Embryonic facial prominence (tissue), 1 donor: ENCODE data around the gene MUC12.
"Not testable (repeated sequence)": the region's sequence is repeated elsewhere in the genome, so short reads cannot be mapped to it uniquely, and the experiment has no call there.

Source experiments
- DNase-seq: peaks from one replicate; pipeline ENCODE4 v3.0.0-alpha.2; 2016; ENCODE audit errors: extremely low spot score

Gene MUC12, protein sequence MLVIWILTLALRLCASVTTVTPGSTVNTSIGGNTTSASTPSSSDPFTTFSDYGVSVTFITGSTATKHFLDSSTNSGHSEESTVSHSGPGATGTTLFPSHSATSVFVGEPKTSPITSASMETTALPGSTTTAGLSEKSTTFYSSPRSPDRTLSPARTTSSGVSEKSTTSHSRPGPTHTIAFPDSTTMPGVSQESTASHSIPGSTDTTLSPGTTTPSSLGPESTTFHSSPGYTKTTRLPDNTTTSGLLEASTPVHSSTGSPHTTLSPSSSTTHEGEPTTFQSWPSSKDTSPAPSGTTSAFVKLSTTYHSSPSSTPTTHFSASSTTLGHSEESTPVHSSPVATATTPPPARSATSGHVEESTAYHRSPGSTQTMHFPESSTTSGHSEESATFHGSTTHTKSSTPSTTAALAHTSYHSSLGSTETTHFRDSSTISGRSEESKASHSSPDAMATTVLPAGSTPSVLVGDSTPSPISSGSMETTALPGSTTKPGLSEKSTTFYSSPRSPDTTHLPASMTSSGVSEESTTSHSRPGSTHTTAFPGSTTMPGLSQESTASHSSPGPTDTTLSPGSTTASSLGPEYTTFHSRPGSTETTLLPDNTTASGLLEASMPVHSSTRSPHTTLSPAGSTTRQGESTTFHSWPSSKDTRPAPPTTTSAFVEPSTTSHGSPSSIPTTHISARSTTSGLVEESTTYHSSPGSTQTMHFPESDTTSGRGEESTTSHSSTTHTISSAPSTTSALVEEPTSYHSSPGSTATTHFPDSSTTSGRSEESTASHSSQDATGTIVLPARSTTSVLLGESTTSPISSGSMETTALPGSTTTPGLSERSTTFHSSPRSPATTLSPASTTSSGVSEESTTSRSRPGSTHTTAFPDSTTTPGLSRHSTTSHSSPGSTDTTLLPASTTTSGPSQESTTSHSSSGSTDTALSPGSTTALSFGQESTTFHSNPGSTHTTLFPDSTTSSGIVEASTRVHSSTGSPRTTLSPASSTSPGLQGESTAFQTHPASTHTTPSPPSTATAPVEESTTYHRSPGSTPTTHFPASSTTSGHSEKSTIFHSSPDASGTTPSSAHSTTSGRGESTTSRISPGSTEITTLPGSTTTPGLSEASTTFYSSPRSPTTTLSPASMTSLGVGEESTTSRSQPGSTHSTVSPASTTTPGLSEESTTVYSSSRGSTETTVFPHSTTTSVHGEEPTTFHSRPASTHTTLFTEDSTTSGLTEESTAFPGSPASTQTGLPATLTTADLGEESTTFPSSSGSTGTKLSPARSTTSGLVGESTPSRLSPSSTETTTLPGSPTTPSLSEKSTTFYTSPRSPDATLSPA (N-terminal part only)

DNA sequence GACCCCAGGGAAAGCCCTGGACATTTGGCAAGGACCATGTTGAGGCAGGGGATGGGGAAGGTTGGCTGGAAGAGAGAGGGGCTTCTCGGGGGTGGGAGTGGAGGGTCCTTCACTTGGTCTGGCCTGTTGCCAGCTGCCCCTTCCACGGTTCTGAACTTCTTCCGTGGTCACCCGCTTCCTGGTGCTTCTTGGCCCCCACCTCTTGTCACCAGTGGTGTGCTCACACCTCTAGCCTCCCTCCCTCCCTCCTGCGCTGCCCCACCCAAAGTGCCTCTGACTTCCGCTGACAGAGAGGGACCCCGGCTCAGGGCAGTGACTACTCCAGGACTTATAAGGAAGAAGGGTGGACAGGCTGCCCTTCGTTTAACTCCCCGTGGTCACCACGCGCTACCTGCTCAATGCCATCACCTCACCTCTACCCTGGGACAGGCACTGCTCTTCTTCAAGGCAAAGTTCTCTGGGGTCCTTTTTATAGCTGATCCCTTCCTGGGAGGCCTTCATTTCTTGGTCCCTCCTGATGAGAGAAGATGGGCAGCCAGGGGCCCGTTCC, at the start of gene MUC12:
Gene MUC12, plus strand, starts transcription at position 500 of the 550 bp plus-strand sequence. CDS start 58 bp downstream, outside the sequence.
- no peak for DNase-seq

DNA sequence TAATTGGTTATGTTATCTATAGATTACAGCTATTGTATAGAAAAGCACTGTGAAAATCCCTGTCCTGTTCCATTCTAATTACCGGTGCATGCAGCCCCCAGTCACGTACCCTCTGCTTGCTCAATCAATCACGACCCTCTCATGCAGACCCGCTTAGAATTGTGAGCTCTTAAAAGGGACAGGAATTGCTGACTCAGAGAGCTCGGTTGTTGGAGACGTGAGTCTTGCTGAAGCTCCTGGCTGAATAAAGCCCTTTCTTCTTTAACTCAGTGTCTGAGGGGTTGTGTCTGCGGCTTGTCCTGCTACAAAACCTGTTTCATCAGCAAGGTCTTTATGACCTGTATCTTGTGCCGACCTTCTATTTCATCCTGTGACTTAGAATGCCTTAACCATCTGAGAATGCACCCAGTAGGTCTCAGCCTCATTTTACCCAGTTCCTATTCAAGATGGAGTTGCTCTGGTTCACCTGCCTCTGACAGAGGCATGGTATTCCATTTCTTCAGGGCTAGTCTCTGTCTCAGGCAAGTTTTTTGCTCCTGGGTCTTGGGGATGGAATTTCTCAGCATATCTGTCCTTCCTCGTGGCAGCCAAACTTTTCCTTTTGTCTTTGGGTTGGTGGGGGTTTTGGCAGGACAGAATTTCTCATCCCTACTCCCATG, 49.5 kb upstream of the MUC12 start:
- not testable (repeated sequence) for DNase-seq

DNA sequence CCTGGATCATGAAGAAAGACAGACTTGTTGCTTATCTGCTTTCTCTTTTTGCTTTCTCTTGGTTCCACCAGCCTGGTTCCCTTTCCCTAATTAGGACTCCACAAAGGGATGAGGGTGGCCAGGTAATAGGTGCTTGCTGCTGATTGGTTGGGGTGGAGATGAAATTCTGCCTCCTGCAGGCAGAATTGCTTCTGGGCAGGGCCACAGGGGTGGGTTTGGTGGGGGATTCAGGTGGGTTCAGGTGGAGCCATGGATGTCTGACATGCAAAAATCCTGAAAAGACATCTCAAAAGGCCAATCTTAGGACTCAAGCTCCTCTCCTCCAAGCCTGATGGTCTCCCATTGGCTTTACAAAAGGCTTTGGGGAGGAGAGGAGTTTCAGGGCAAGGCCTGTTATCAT, 48.3 kb upstream of the MUC12 start:
- DNase-seq: no peak

GRCh38 chr7:100923616-100924015, 45.7 kb upstream of the MUC12 start:
- not testable (repeated sequence) for DNase-seq

DNA sequence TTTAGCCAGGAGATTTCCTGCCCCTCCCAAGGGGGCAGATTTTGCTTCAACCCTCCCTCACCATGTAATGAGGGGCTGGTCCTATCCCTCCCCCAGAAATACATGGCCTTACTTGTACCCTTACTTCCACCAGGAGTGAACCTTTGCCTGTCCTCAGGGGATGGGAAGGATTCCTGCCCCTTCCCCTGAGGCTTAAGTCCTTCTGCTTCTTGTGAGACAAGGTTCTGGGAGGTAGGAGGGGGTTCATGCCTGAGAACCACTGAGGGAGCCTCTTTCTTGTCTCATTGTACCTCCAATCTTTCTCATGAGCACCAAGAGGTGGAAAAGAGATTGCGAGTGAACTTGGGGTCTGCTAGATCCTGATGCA, 39.6 kb upstream of the MUC12 start:
- no peak for DNase-seq

DNA sequence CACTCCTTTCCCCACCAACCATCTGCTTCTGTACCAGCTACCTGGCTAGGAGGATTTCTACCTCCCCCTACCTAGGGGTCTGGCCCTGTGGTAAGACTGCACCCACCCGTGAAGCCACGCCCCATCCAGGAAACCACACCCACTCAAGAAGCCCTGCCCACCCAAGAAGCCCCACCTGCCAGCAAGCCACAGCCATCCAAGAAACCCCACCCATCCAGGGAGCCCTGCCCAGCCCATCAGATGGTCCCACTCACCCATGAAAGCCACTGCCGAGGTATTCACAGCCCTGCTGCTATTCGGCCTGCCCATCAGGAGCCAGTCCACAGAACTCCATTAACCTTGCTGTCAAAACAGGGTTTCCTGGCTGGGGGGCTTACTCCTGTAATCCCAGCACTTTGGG, 35.6 kb upstream of the MUC12 start:
- no peak for DNase-seq

DNA sequence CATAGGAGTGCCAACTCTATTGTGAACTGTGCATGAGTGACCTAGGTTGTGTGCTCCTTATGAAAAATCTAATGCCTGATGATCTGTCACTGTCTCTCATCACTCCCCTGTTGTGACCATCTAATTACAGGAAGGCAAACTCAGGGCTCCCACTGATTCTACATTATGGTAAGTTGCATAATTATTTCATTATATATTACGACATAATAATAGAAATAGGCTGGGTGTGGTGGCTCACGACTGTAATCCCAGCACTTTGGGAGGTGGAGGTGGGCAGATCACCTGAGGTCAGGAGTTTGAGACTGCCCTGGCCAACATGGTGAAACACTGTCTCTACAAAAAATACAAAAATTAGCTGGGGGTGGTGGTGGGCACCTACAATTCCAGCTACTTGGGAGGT, 34.0 kb upstream of the MUC12 start:
- DNase-seq: not testable (repeated sequence)

DNA sequence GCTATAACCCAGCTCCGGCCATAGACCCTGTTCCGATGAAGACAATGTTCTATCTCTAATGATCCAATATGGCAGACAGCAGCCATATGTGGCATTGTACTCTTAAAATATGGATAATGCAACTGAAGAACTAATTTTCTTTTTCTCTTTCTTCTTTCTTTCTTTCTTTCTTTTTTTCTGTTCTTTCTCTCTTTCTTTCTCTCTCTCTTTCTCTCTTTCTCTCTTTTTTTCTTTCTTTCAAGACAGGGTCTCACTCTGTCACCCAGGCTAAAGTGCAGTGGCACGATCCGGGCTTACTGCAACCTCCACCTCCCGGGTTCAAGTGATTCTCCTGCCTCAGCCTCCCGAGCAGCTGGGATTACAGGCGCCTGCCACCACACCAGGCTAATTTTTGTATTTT, 33.2 kb upstream of the MUC12 start:
- not testable (repeated sequence) for DNase-seq

DNA sequence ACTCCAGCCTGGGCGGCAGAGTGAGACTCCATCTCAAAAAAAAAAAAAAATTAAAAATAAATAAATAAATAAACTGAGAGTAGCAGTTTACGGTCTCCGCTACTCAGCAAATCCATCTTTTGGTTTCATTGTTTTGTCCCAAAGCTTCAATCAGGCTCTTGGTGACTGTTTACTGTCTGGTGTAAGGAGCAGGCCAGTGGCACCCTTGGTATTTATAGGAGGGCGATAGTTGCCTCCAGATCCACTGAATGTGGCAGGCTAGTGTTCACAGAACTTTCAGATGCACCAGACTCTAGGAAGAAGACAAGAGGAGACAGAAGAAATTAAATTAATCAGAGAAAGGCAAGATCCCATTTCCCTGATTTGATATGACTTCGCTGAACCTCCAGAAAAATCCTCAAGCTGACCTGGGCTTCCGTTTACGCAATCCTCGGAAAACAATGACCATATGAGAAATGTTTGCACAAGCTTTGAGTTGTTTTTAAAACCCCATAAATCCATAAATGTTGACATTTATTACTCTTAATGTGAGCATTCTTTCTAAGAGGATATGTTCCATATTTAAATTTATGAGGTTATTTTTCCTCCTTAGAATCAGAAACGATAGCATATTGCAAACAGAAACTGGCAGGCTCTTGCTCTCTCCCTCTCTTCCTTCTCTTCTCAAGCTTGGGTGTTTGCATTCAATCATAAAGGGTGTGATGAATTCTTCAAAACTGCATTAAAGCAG, 27.2 kb upstream of the MUC12 start:
- no peak for DNase-seq

GRCh38 chr7:100943693-100944092, 25.7 kb upstream of the MUC12 start:
- no peak for DNase-seq

DNA sequence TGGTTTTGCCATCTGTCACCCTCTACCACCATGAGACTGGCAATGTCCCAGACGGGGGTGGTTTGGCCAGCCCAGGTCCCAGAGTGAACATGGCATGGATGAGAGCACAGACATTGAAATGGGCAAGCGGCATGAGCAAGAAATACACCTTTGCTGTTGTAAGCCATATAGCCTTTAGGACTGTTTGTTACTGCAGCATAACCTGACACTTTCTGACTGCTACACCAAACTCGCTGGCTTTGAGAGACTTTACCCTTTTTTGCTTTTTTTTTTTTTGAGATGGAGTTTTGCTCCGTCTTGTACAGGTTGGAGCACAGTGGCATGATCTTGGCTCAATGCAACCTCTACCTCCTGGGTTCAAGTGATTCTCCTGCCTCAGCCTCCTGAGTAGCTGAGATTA, 25.2 kb upstream of the MUC12 start:
- no peak for DNase-seq

DNA sequence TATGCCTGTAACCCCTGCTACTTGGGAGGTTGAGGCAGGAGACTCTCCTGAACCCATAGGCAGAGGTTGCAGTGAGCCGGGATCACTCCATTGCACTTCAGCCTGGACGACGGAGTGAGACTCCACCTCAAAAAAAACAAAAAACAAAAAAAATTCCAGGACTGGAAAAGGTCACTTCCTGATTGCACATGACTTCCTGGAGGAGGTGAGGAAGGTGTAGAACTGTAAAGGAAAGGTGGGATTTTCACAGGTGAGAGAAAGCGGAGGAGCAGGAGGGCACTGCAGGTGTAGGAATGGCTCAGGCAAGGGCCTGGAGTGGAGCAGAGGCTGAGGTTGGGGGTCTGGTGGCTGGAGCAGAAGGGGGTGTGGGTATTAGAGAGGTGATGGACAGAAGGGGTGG, 23.3 kb upstream of the MUC12 start:
- no peak for DNase-seq

DNA sequence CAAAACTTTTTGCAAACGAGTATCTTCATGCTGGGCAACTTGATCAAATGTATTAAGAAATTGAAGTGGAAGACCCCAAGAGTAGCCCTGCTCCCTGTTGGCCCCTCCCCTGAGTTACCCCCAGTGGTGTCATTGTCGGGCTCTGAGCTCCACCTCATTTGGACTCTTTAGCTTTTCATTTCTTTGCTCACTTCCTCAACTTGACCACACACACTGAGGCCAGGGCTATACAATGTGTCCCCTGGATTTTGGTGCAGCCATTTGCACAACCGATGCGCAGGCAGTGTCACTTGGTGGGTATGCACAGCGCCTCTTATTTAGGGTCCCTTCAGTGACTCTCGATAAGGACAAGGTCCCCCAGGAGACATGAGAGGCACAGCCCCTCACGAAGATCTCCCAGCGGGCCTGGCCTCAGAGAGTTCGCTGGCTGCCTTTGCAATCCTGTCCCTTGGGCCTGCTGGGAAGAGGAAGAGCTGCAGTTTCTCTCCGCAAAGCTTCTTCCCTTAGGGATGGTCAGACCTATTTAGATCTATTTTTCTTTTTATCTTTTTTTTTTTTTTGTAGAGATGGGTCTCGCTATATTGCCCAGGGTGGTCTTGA, 22.5 kb upstream of the MUC12 start:
- no peak for DNase-seq

DNA sequence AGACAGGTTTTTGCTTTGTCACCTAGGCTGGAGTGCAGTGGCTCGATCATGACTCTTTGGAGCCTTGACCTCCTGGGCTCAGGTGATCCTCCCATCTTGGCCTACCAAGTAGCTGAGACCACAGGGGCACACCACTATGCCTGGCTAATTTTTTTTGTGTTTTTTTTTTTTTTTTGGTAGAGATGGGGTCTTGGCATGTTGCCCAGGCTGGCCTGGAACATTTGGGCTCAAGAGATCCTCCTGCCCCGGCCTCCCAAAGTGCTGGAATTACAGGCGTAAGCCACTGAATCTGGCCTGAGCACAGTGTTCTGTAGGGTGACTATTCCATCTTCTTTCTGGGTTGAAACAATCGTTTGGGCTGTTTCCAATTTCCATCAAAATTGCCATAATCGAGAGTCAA, 21.6 kb upstream of the MUC12 start:
- DNase-seq: no peak

GRCh38 chr7:100949227-100949932, 20.0 kb upstream of the MUC12 start, which contains the start of gene MUC3A:
MUC3A (plus strand) TSS chr7:100949534; CDS start chr7:100949625, 91 bp downstream.
- DNase-seq: no peak

- DNase-seq: no peak
Measured at GRCh38 chr7:100949933-100950443, 19.4 kb upstream of the MUC12 start.

DNA sequence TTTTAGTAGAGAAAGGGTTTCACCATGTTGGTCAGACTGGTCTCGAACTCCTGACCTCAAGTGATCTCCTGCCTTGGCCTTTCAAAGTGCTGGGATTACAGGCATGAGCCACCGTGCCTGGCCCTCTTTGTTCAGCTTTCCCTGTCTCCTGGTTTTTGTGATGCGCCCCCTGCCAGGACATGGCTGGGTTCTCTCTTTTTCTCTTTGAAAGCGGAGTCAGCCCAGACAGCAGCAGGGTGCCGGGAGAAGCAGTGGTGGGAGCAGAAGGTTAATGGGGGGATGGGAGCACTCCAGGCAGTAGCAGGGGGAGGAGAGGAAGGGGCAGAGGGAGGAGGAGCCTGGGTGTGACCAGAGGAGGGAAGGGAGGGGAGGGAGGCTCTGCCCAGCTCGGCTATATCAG, 18.2 kb upstream of the MUC12 start:
- DNase-seq: no peak

GRCh38 chr7:100951888-100952560, 17.3 kb upstream of the MUC12 start:
- no peak for DNase-seq
